IMR-90 (cell line): ENCODE data around the gene NCOR1. TPM values are rescaled to one million over a fixed set of nuclear protein-coding genes. Genes with fewer than 3 reads are reported as not detected.
A peak's percentile ranks its signal among the peaks of the same experiment; 100 is the strongest.

Experiments used
- ATAC-seq: fragments of 200-7000 bp; cut with Tn5 transposase; 2 replicates; pipeline ENCODE4 v1.9.1; 2020; ENCODE audit warnings: low read depth, mild to moderate bottlenecking, moderate library complexity
- BruUV-seq: library from RNA; stranded (reverse); fragments of 400-500 nt; replicated peaks from 2 replicates; lab custom pipeline; 2021; lab: Mats Ljungman, UMichigan
- CTCF ChIA-PET: fragments of 300-600 bp; formaldehyde crosslinking; extraction: SDS; loops from one replicate; lab custom pipeline; 2021; ENCODE audit warnings: antibody characterized with exemption; lab: Yijun Ruan, JAX
- POLR2A ChIA-PET: fragments of 300-600 bp; sonication (Branson Sonifier 250); formaldehyde crosslinking; loops from one replicate; lab custom pipeline; 2022; ENCODE audit warnings: antibody characterized with exemption; ENCODE audit not compliant: unreplicated experiment; lab: Charles Lee
- DNase-seq: peaks from one replicate; pipeline ENCODE4 v3.0.0; 2013
- H2AFZ ChIP-seq: replicated peaks from 2 replicates; pipeline ENCODE3; 2013; ENCODE audit warnings: low read length, mild to moderate bottlenecking; ENCODE audit not compliant: poor library complexity
- H2AK5ac ChIP-seq: 2 replicates; pipeline ENCODE4 v1.6.1; 2013; ENCODE audit warnings: low read depth, low read length, inconsistent platforms
- H2AK9ac ChIP-seq: replicated peaks from 2 replicates; pipeline ENCODE3; 2013; ENCODE audit warnings: mild to moderate bottlenecking, low read depth, low read length, moderate library complexity; ENCODE audit not compliant: poor library complexity
- H2BK120ac ChIP-seq: 2 replicates; pipeline ENCODE4 v1.6.1; 2013; ENCODE audit warnings: low read depth, low read length, inconsistent platforms
- H2BK15ac ChIP-seq: 3 replicates; pipeline ENCODE4 v1.6.1; 2013; ENCODE audit warnings: low read depth, low read length, inconsistent platforms
- H2BK20ac ChIP-seq: 2 replicates; pipeline ENCODE4 v1.6.1; 2013; ENCODE audit warnings: low read depth, mild to moderate bottlenecking, inconsistent platforms, low read length, moderate library complexity
- H2BK5ac ChIP-seq: 2 replicates; pipeline ENCODE4 v1.6.1; 2013; ENCODE audit warnings: mild to moderate bottlenecking, low read depth, low read length, inconsistent platforms; ENCODE audit not compliant: poor library complexity, severe bottlenecking
- H3K14ac ChIP-seq: replicated peaks from 2 replicates; pipeline ENCODE4 v1.6.1; 2013; ENCODE audit warnings: low read depth, low read length, inconsistent platforms
- H3K18ac ChIP-seq: 2 replicates; pipeline ENCODE4 v1.6.1; 2013; ENCODE audit warnings: low read depth, low read length, control low read depth
- H3K23ac ChIP-seq: 2 replicates; pipeline ENCODE4 v1.6.1; 2013; ENCODE audit warnings: low read depth, low read length, inconsistent platforms
- H3K27ac ChIP-seq: 2 replicates; pipeline ENCODE4 v1.5.1; 2013; ENCODE audit warnings: mild to moderate bottlenecking, control low read depth, low read length; ENCODE audit not compliant: insufficient read depth
- H3K27me3 ChIP-seq: 2 replicates; pipeline ENCODE4 v1.6.1; 2013; ENCODE audit warnings: low read length; ENCODE audit not compliant: control insufficient read depth, insufficient read depth
- H3K36me3 ChIP-seq: 2 replicates; pipeline ENCODE4 v1.6.1; 2013; ENCODE audit warnings: low read length, mixed read lengths; ENCODE audit not compliant: control insufficient read depth, insufficient read depth
- H3K4ac ChIP-seq: 2 replicates; pipeline ENCODE4 v1.6.1; 2013; ENCODE audit warnings: low read depth, low read length, inconsistent platforms
- H3K4me1 ChIP-seq: 2 replicates; pipeline ENCODE4 v1.6.1; 2013; ENCODE audit warnings: low read length, mixed read lengths; ENCODE audit not compliant: control insufficient read depth, insufficient read depth
- H3K4me2 ChIP-seq: 2 replicates; pipeline ENCODE4 v1.6.1; 2013; ENCODE audit warnings: low read depth, mild to moderate bottlenecking, control low read depth, low read length, moderate library complexity
- H3K4me3 ChIP-seq: 2 replicates; pipeline ENCODE4 v1.5.1; 2013; ENCODE audit warnings: low read depth, mild to moderate bottlenecking, control low read depth, low read length, moderate library complexity; ENCODE audit not compliant: insufficient read depth
- H3K56ac ChIP-seq: 2 replicates; pipeline ENCODE4 v1.6.1; 2013; ENCODE audit warnings: low read length, inconsistent platforms; ENCODE audit not compliant: insufficient read depth; ENCODE audit errors: extremely low read depth
- H3K79me1 ChIP-seq, 2 experiments: 2 replicates each; pipeline ENCODE4 v1.6.1; 2013; ENCODE audit warnings: low read length in 2 of 2, inconsistent platforms in 1 of 2, low read depth in 1 of 2
- H3K9ac ChIP-seq: 2 replicates; pipeline ENCODE4 v1.6.1; 2013; ENCODE audit warnings: low read depth, low read length, control low read depth
- H3K9me1 ChIP-seq: 2 replicates; pipeline ENCODE4 v1.6.1; 2013; ENCODE audit warnings: low read length, inconsistent platforms; ENCODE audit not compliant: insufficient read depth
- H3K9me3 ChIP-seq: 2 replicates; pipeline ENCODE4 v1.6.1; 2013; ENCODE audit warnings: low read length; ENCODE audit not compliant: control insufficient read depth, insufficient read depth
- H4K20me1 ChIP-seq: 2 replicates; pipeline ENCODE4 v1.6.1; 2013; ENCODE audit warnings: low read length, inconsistent platforms; ENCODE audit not compliant: insufficient read depth
- H4K5ac ChIP-seq: 2 replicates; pipeline ENCODE4 v1.6.1; 2013; ENCODE audit warnings: mild to moderate bottlenecking, low read depth, low read length, control low read depth
- H4K8ac ChIP-seq, 2 experiments: 2 replicates each; pipeline ENCODE4 v1.6.1; 2013; ENCODE audit warnings: low read depth in 2 of 2, low read length in 2 of 2, control low read depth in 1 of 2, inconsistent platforms in 1 of 2
- H4K91ac ChIP-seq: 2 replicates; pipeline ENCODE4 v1.6.1; 2013; ENCODE audit warnings: low read depth, low read length, inconsistent platforms; ENCODE audit not compliant: insufficient read depth
- BHLHE40 ChIP-seq: fragments of 150-350 bp; IDR thresholded peaks from 2 replicates; pipeline ENCODE4 v1.6.1; 2016; ENCODE audit warnings: mild to moderate bottlenecking, low read depth, low read length
- CEBPB ChIP-seq: IDR thresholded peaks from 2 replicates; pipeline ENCODE4 v1.6.1; 2012; ENCODE audit warnings: low read depth, low read length, improper control_type of control experiment
- CHD1 ChIP-seq: IDR thresholded peaks from 2 replicates; pipeline ENCODE4 v1.6.1; 2012; ENCODE audit warnings: low read depth, low read length, improper control_type of control experiment
- FOS ChIP-seq: fragments of 150-350 bp; IDR thresholded peaks from 2 replicates; pipeline ENCODE4 v1.6.1; 2016; ENCODE audit warnings: low read depth, low read length
- MAFK ChIP-seq: IDR thresholded peaks from 2 replicates; pipeline ENCODE4 v1.6.1; 2012; ENCODE audit warnings: low read depth, low read length, improper control_type of control experiment
- MAZ ChIP-seq: IDR thresholded peaks from 2 replicates; pipeline ENCODE4 v1.6.1; 2012; ENCODE audit warnings: low read depth, mild to moderate bottlenecking, low read length, improper control_type of control experiment, moderate library complexity, borderline replicate concordance
- MXI1 ChIP-seq: IDR thresholded peaks from 2 replicates; pipeline ENCODE4 v1.6.1; 2012; ENCODE audit warnings: low read depth, mild to moderate bottlenecking, low read length, moderate library complexity, borderline replicate concordance
- NFE2L2 ChIP-seq: fragments of 150-350 bp; IDR thresholded peaks from 2 replicates; pipeline ENCODE4 v1.6.1; 2016; ENCODE audit warnings: low read depth, mild to moderate bottlenecking, low read length
- POLR2A ChIP-seq: IDR thresholded peaks from 2 replicates; pipeline ENCODE4 v1.6.1; 2012; ENCODE audit warnings: mild to moderate bottlenecking, low read depth, low read length
- RAD21 ChIP-seq: IDR thresholded peaks from 2 replicates; pipeline ENCODE4 v1.6.1; 2012; ENCODE audit warnings: low read length, improper control_type of control experiment
- RCOR1 ChIP-seq: IDR thresholded peaks from 2 replicates; pipeline ENCODE4 v1.6.1; 2012; ENCODE audit warnings: mild to moderate bottlenecking, low read length, improper control_type of control experiment; ENCODE audit not compliant: insufficient replicate concordance
- RFX5 ChIP-seq: IDR thresholded peaks from 2 replicates; pipeline ENCODE4 v1.8.0; 2012; ENCODE audit warnings: low read depth, mild to moderate bottlenecking, low read length, moderate library complexity
- SMC3 ChIP-seq: fragments of 150-350 bp; IDR thresholded peaks from 2 replicates; pipeline ENCODE4 v1.6.1; 2016; ENCODE audit warnings: low read depth, mild to moderate bottlenecking, antibody characterized with exemption, low read length, moderate library complexity
- WGBS, 2 experiments: methylation state at CpG; one replicate each; pipeline versions ENCODE4 v1.1.5 to v1.1.7; 2013; ENCODE audit warnings: missing lambda C conversion rate in 2 of 2; ENCODE audit not compliant: insufficient read length in 1 of 2; ENCODE audit errors: extremely low coverage in 2 of 2; 5-methylcytosine and 5-hydroxymethylcytosine counted together
- dilution Hi-C: fragments of 300-500 bp; cut with HindIII; formaldehyde crosslinking; loops from one replicate; pipeline ENCODE4 v1.14.3; 2018; ENCODE audit warnings: low sequenced_read_pairs; ENCODE audit not compliant: unreplicated experiment
- in situ Hi-C: fragments of 300-500 bp; cut with MboI; formaldehyde crosslinking; loops from 3 replicates; pipeline ENCODE4 v1.14.3; 2019; ENCODE audit warnings: low sequenced_read_pairs, inconsistent platforms, mixed read lengths
- intact Hi-C: fragments of 100-400 bp; cut with micrococcal nuclease; formaldehyde crosslinking; loops from 2 replicates; pipeline ENCODE4 v1.10.0; 2022
- polyA plus RNA-seq, 3 experiments: library from polyadenylated mRNA; depleted of rRNA; stranded (reverse); fragments of >200 nt; gene quantifications; 2 replicates each; pipeline ENCODE4 v1.2.3, GENCODE V29; 2012; ENCODE audit warnings: low replicate concordance in 1 of 3
- total RNA-seq: library from RNA; depleted of rRNA; stranded (reverse); fragments of >200 nt; gene quantifications from 2 replicates; pipeline ENCODE4 v1.2.3, GENCODE V29; 2012
- TF ChIP-seq, protein P1 (sequence below): fragments of 150-350 bp; IDR thresholded peaks from 2 replicates; pipeline ENCODE4 v1.6.1; 2016; ENCODE audit warnings: low read depth, mild to moderate bottlenecking, low read length, moderate library complexity, borderline replicate concordance
- TF ChIP-seq, protein P2 (sequence below): fragments of 150-350 bp; IDR thresholded peaks from 2 replicates; pipeline ENCODE4 v1.6.1; 2017; ENCODE audit warnings: mild to moderate bottlenecking, antibody characterized with exemption, low read length, low read depth
- TF ChIP-seq, protein P3 (sequence below): conservative IDR thresholded peaks from 2 replicates; pipeline ENCODE4 v1.5.1; 2012; ENCODE audit warnings: mild to moderate bottlenecking, low read depth, low read length, improper control_type of control experiment

NCOR1 gene
- total and polyA plus RNA-seq, 2 of the 4 experiments (the other 2 are of a cell fraction), result 54.5 to 80.3 TPM

DNA sequence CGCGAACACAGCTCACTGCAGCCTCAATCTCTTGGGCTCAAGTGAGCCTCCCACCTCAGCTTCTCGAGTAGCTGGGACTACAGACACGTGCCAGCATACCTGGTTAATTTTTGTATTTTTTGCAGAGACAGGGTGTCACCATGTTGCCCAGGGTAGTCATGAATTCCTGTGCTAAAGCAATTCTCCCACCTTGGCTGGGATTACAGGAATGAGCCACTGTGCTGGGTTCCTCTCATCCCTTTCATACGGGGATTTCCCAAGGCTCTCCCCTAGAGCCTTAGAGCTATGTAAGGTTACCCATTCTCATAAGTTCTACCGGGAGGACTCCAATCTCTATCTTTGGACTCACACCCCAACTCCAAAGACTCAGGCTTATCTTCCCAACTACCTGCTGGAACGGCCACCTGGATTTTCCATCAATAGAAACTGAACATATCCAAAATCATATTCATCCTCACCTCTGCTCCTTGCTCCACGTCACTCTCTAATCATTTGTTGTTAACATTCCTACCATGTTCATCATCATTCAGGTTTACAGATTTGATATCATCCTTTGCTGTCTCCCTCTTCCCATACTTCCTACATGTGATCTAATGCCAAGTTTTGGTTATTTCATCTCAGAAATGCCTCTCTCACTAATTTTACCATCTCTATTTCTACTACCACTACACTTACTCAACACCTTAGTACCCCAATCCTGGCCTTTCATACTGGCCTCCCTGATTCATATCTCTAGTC is 92.5 kb downstream of the NCOR1 start:
- H3K23ac ChIP-seq, result no peak overlapping the region
- no peak overlapping the region for H4K91ac ChIP-seq
- POLR2A ChIA-PET, result no interaction called here
- H4K5ac ChIP-seq, result no peak overlapping the region
- H2AK9ac ChIP-seq, result no peak overlapping the region
- in situ Hi-C loops, result no loop called here
- DNase-seq, result peak; percentile 45
- dilution Hi-C loops, result no loop called here
- no peak overlapping the region for H3K27ac ChIP-seq
- H3K36me3 ChIP-seq, result peaks cover 26% of the 10 kb centered on the region
- no peak overlapping the region for H3K4ac ChIP-seq
- no peak overlapping the region for H3K4me3 ChIP-seq
- H2BK20ac ChIP-seq, result no peak overlapping the region
- H2AK5ac ChIP-seq, result no peak overlapping the region
- H4K20me1 ChIP-seq, result peaks cover 10% of the 10 kb centered on the region; the same call in 1 of the 2 replicates
- H3K9me1 ChIP-seq, result peaks cover 6% of the 10 kb centered on the region
- no peak overlapping the region for H3K4me2 ChIP-seq
- peak overlapping the region; percentile 2 for H2BK5ac ChIP-seq
- 89% methylated on average over 6 of the region's 8 CpGs; no CpG with 5 or more reads in 1 of the 2 experiments for WGBS, 2 experiments
- H2BK120ac ChIP-seq, result no peak overlapping the region
- no peak overlapping the region for H4K8ac ChIP-seq
- no peaks in the 10 kb centered on the region for H3K9me3 ChIP-seq
- peaks cover 18 to 37% of the 10 kb centered on the region in 2 experiments for H3K79me1 ChIP-seq
- no peak for ATAC-seq
- no peak overlapping the region for H3K56ac ChIP-seq
- no peak for TF ChIP-seq BHLHE40
- no peak for TF ChIP-seq MAFK
- TF ChIP-seq CEBPB, result no peak
- TF ChIP-seq FOS, result no peak
- TF ChIP-seq CHD1, result no peak
- no peak for TF ChIP-seq SMC3
- TF ChIP-seq, protein P1, sequence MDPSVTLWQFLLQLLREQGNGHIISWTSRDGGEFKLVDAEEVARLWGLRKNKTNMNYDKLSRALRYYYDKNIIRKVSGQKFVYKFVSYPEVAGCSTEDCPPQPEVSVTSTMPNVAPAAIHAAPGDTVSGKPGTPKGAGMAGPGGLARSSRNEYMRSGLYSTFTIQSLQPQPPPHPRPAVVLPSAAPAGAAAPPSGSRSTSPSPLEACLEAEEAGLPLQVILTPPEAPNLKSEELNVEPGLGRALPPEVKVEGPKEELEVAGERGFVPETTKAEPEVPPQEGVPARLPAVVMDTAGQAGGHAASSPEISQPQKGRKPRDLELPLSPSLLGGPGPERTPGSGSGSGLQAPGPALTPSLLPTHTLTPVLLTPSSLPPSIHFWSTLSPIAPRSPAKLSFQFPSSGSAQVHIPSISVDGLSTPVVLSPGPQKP, result no peak
- no peak for TF ChIP-seq MXI1
- TF ChIP-seq RAD21, result no peak
- TF ChIP-seq, protein P2, sequence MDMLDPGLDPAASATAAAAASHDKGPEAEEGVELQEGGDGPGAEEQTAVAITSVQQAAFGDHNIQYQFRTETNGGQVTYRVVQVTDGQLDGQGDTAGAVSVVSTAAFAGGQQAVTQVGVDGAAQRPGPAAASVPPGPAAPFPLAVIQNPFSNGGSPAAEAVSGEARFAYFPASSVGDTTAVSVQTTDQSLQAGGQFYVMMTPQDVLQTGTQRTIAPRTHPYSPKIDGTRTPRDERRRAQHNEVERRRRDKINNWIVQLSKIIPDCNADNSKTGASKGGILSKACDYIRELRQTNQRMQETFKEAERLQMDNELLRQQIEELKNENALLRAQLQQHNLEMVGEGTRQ, result no peak
- no peak for TF ChIP-seq POLR2A
- no peak for TF ChIP-seq RCOR1
- TF ChIP-seq, protein P3, sequence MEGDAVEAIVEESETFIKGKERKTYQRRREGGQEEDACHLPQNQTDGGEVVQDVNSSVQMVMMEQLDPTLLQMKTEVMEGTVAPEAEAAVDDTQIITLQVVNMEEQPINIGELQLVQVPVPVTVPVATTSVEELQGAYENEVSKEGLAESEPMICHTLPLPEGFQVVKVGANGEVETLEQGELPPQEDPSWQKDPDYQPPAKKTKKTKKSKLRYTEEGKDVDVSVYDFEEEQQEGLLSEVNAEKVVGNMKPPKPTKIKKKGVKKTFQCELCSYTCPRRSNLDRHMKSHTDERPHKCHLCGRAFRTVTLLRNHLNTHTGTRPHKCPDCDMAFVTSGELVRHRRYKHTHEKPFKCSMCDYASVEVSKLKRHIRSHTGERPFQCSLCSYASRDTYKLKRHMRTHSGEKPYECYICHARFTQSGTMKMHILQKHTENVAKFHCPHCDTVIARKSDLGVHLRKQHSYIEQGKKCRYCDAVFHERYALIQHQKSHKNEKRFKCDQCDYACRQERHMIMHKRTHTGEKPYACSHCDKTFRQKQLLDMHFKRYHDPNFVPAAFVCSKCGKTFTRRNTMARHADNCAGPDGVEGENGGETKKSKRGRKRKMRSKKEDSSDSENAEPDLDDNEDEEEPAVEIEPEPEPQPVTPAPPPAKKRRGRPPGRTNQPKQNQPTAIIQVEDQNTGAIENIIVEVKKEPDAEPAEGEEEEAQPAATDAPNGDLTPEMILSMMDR, result no peak
- no peak for TF ChIP-seq NFE2L2
- TF ChIP-seq RFX5, result no peak
- no peak for TF ChIP-seq MAZ
- BruUV-seq, result no TSS peak
- H3K14ac ChIP-seq, result no peak overlapping the region
- no peak overlapping the region for H2BK15ac ChIP-seq
- intact Hi-C loops, result no loop called here
- no peak overlapping the region for H2AFZ ChIP-seq
- H3K18ac ChIP-seq, result no peak overlapping the region
- peaks cover 2% of the 10 kb centered on the region; the same call in 1 of the 2 replicates for H3K4me1 ChIP-seq
- CTCF ChIA-PET, result no interaction called here
- H3K27me3 ChIP-seq, result no peaks in the 10 kb centered on the region
- H3K9ac ChIP-seq, result no peak overlapping the region
